AG04449 (cell line): Measurements from ENCODE around the gene ADAMTSL1.

Experiments
- CTCF ChIA-PET: fragments of 350-600 bp; formaldehyde crosslinking; extraction: SDS; loops from one replicate; lab custom pipeline; 2021; ENCODE audit warnings: antibody characterized with exemption; lab: Yijun Ruan, JAX
- POLR2A ChIA-PET: fragments of 400-600, 350-600 bp; formaldehyde crosslinking; extraction: SDS; loops from one replicate; lab custom pipeline; 2020; ENCODE audit warnings: antibody characterized with exemption, inconsistent platforms; lab: Yijun Ruan, JAX
- DNase-seq: peaks from one replicate; pipeline ENCODE4 v3.0.0-alpha.2; 2010; ENCODE audit warnings: low read depth, low spot score
- H3K4me3 ChIP-seq: 2 replicates; pipeline ENCODE4 v1.5.1; 2011; ENCODE audit warnings: low read depth, mild to moderate bottlenecking, control low read depth, low read length
- TF ChIP-seq, protein P1 (sequence below): IDR thresholded peaks from one replicate; pipeline ENCODE4 v1.5.1; 2011; ENCODE audit warnings: mild to moderate bottlenecking, moderate library complexity, low read length, control low read depth, inconsistent platforms; ENCODE audit not compliant: insufficient read depth; ENCODE audit errors: missing control alignments

Gene ADAMTSL1

DNA sequence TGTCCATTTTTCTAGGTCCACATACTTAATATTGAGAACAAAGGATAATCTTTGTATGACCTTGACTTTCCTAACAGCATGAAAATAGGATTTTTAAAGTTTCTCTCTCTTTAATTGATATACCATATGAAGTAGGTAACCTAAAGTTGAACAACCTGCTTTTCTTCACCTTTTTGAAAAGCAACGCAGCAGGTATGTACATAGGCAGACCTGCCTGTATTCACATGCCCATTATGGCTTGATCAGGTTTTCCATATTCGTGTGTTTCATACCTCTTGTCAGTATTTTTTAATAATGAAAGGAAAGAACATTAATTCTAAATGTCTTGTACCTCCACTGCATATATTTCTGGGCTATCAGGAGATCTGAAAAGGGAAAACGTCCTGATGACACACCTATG, 1.5 kb upstream of the ADAMTSL1 start:
- CTCF ChIA-PET = interaction anchor here (0.7 to 6.2 kb wide), 4 partner anchors 30 to 577 kb away, joined by 3 to 49 read pairs (median 9); partner anchors contain the start of gene RRAGA
- H3K4me3 ChIP-seq = peak overlapping the region; percentile 84
- POLR2A ChIA-PET = no interaction called here
- TF ChIP-seq, protein P1, sequence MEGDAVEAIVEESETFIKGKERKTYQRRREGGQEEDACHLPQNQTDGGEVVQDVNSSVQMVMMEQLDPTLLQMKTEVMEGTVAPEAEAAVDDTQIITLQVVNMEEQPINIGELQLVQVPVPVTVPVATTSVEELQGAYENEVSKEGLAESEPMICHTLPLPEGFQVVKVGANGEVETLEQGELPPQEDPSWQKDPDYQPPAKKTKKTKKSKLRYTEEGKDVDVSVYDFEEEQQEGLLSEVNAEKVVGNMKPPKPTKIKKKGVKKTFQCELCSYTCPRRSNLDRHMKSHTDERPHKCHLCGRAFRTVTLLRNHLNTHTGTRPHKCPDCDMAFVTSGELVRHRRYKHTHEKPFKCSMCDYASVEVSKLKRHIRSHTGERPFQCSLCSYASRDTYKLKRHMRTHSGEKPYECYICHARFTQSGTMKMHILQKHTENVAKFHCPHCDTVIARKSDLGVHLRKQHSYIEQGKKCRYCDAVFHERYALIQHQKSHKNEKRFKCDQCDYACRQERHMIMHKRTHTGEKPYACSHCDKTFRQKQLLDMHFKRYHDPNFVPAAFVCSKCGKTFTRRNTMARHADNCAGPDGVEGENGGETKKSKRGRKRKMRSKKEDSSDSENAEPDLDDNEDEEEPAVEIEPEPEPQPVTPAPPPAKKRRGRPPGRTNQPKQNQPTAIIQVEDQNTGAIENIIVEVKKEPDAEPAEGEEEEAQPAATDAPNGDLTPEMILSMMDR = no peak
- no peak for DNase-seq

DNA sequence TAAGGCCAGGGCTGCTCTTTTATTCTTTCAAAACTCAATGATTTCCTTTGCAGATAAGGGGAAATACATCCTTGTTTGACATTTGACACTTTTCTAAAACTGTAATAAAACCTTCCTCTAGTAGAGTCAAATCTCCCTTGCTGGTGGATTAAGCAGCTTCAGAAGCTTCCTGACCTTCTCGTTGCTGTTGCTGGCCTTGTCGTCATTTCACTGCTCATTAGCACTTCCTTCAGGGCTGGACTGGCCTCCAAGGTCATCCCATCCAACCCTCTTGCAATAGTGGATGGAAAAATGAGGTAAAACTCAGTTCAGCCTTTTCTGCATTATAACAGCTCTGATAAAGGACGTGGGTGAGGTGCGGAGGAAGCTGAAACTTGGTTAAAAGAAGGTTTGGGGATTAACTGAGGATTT, 1.1 kb upstream of the ADAMTSL1 start:
- H3K4me3 ChIP-seq = peak overlapping the region; percentile 84
- TF ChIP-seq, protein P1 = no peak
- ChIA-PET CTCF (interaction anchor here (3.2 to 6.2 kb wide), 2 partner anchors 31 to 218 kb away, joined by 14 to 49 read pairs; no protein-coding TSS in a partner anchor), POLR2A (no interaction called here)
- no peak for DNase-seq

DNA sequence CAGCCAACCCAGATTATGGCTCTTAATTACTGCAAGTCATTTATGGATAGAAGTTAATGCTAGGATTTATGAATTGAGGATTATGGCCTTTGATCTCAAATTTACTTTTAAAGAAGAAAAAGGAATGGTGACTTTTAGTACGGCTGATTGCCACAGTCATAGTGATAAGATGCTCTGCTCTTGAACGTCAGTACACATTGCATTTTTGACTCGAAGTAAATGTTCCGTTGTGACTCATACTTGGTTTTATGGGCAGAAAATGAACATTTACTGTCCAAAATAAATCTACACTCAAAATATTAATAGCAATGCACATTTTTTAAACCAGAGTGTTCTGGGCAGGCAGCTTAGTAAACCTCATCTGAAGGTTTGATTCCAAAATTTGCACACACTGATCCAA, 830 bp downstream of the ADAMTSL1 start:
- POLR2A ChIA-PET = interaction anchor here (0.7 to 1.8 kb wide), 4 partner anchors 15 to 115 kb away, joined by 3 to 7 read pairs (median 4); no protein-coding TSS in a partner anchor
- peak overlapping the region; percentile 84 for H3K4me3 ChIP-seq
- DNase-seq = no peak
- TF ChIP-seq, protein P1 = no peak
- CTCF ChIA-PET = interaction anchor here (1.4 to 6.2 kb wide), 3 partner anchors 220 to 554 kb away, joined by 4 to 49 read pairs (median 5); no protein-coding TSS in a partner anchor

- H3K4me3 ChIP-seq = peak overlapping the region; percentile 84
- DNase-seq = no peak
- TF ChIP-seq, protein P1 = no peak
- CTCF ChIA-PET = interaction anchor here (0.7 to 4.8 kb wide), 10 partner anchors 14 to 551 kb away, joined by 3 to 32 read pairs (median 4); no protein-coding TSS in a partner anchor
- POLR2A ChIA-PET = interaction anchor here (1.0 kb wide), 2 partner anchors 13 to 222 kb away, joined by 3 read pairs; no protein-coding TSS in a partner anchor
Measured at GRCh38 chr9:18477121-18477660, 3.2 kb downstream of the ADAMTSL1 start.

- ChIA-PET CTCF (interaction anchor here (0.9 to 4.8 kb wide), 8 partner anchors 13 to 551 kb away, joined by 3 to 32 read pairs (median 6); no protein-coding TSS in a partner anchor), POLR2A (interaction anchor here (0.6 to 2.3 kb wide), 5 partner anchors 12 to 223 kb away, joined by 3 to 21 read pairs (median 4); no protein-coding TSS in a partner anchor)
- TF ChIP-seq, protein P1 = peak; percentile 15
- peak overlapping the region; percentile 84 for H3K4me3 ChIP-seq
- no peak for DNase-seq
Measured at GRCh38 chr9:18477719-18478118, 3.8 kb downstream of the ADAMTSL1 start.
